SK-N-SH treated with all-trans-retinoic acid at 6 μM for 48 hours (cell line): ENCODE results near the gene CAMK2A.

Experiments used
- ATAC-seq: fragments of 200-7000 bp; cut with Tn5 transposase; 3 replicates; pipeline ENCODE4 v1.9.1; 2020; ENCODE audit warnings: mild to moderate bottlenecking, moderate library complexity
- ARNTL ChIP-seq: fragments of 450-650 bp; formaldehyde crosslinking; IDR thresholded peaks from 2 replicates; pipeline ENCODE4 v1.5.0; 2020; ENCODE audit warnings: low read depth, mild to moderate bottlenecking, moderate library complexity, borderline replicate concordance
- BACH2 ChIP-seq: fragments of 250-450 bp; sonication (Bioruptor Pico); IDR thresholded peaks from 2 replicates; pipeline ENCODE4 v1.9.0; 2021; ENCODE audit warnings: mild to moderate bottlenecking, borderline replicate concordance
- CSDC2 ChIP-seq: fragments of 250-450 bp; sonication (Bioruptor Pico); IDR thresholded peaks from 2 replicates; pipeline ENCODE4 v1.5.0; 2020; ENCODE audit warnings: mild to moderate bottlenecking, moderate library complexity
- ESRRG ChIP-seq: fragments of 250-450 bp; sonication (Bioruptor Pico); IDR thresholded peaks from 2 replicates; pipeline ENCODE4 v1.6.1; 2021; ENCODE audit warnings: mild to moderate bottlenecking
- GLIS3 ChIP-seq: fragments of 250-450 bp; sonication (Bioruptor Pico); IDR thresholded peaks from 2 replicates; pipeline ENCODE4 v1.5.0; 2020; ENCODE audit warnings: mild to moderate bottlenecking, moderate library complexity
- ISL1 ChIP-seq: fragments of 250-450 bp; sonication (Bioruptor Pico); IDR thresholded peaks from 2 replicates; pipeline ENCODE4 v2.1.2; 2022; ENCODE audit warnings: mild to moderate bottlenecking, moderate library complexity
- OSR1 ChIP-seq: fragments of 250-450 bp; sonication (Bioruptor Pico); IDR thresholded peaks from 2 replicates; pipeline ENCODE4 v1.8.0; 2022; ENCODE audit warnings: moderate library complexity, mild to moderate bottlenecking, inconsistent platforms
- PATZ1 ChIP-seq: fragments of 250-450 bp; sonication (Bioruptor Pico); IDR thresholded peaks from 2 replicates; pipeline ENCODE4 v1.8.0; 2020; ENCODE audit warnings: mild to moderate bottlenecking, moderate library complexity, borderline replicate concordance
- PPARA ChIP-seq: fragments of 250-450 bp; sonication (Bioruptor Pico); IDR thresholded peaks from 2 replicates; pipeline ENCODE4 v1.5.0; 2020; ENCODE audit warnings: mild to moderate bottlenecking, borderline replicate concordance
- RARB ChIP-seq: fragments of 250-450 bp; sonication (Bioruptor Pico); IDR thresholded peaks from 2 replicates; pipeline ENCODE4 v1.8.0; 2021; ENCODE audit warnings: mild to moderate bottlenecking, moderate library complexity
- TCF4 ChIP-seq: fragments of 250-450 bp; sonication (Bioruptor Pico); IDR thresholded peaks from 2 replicates; pipeline ENCODE4 v1.8.0; 2021; ENCODE audit warnings: mild to moderate bottlenecking, moderate library complexity, borderline replicate concordance
- TOX ChIP-seq: fragments of 250-450 bp; sonication (Bioruptor Pico); IDR thresholded peaks from 2 replicates; pipeline ENCODE4 v1.8.0; 2021; ENCODE audit warnings: mild to moderate bottlenecking, moderate library complexity, borderline replicate concordance
- TSHZ2 ChIP-seq: fragments of 250-450 bp; sonication (Bioruptor Pico); IDR thresholded peaks from 2 replicates; pipeline ENCODE4 v1.5.0; 2020; ENCODE audit warnings: mild to moderate bottlenecking, moderate library complexity
- ZC3H10 ChIP-seq: fragments of 250-450 bp; sonication (Bioruptor Pico); IDR thresholded peaks from 2 replicates; pipeline ENCODE4 v1.5.1; 2021; ENCODE audit warnings: mild to moderate bottlenecking, moderate library complexity
- ZFP30 ChIP-seq: fragments of 450-650 bp; formaldehyde crosslinking; IDR thresholded peaks from 2 replicates; pipeline ENCODE4 v1.5.0; 2022; ENCODE audit warnings: mild to moderate bottlenecking, moderate library complexity
- ZNF565 ChIP-seq: fragments of 450-650 bp; formaldehyde crosslinking; conservative IDR thresholded peaks from 2 replicates; pipeline ENCODE4 v1.5.0; 2020; ENCODE audit warnings: low read depth, mild to moderate bottlenecking, moderate library complexity
- ZNF70 ChIP-seq: fragments of 450-650 bp; formaldehyde crosslinking; IDR thresholded peaks from 2 replicates; pipeline ENCODE4 v1.5.0; 2020; ENCODE audit warnings: mild to moderate bottlenecking, moderate library complexity
- ZNF8 ChIP-seq: fragments of 450-650 bp; formaldehyde crosslinking; IDR thresholded peaks from 2 replicates; pipeline ENCODE4 v1.5.0; 2020; ENCODE audit warnings: mild to moderate bottlenecking, moderate library complexity
- TF ChIP-seq, protein P1 (sequence below): fragments of 250-450 bp; sonication (Bioruptor Pico); IDR thresholded peaks from 2 replicates; pipeline ENCODE4 v1.8.0; 2021; ENCODE audit warnings: low read depth, mild to moderate bottlenecking, moderate library complexity, borderline replicate concordance
- TF ChIP-seq, protein P2 (sequence below): fragments of 250-450 bp; sonication (Bioruptor Pico); IDR thresholded peaks from 2 replicates; pipeline ENCODE4 v1.5.1; 2020; ENCODE audit warnings: low read depth, mild to moderate bottlenecking, moderate library complexity

The CAMK2A gene

GRCh38 chr5:150189728-150190502 lies 99.7 kb downstream of the CAMK2A start, which contains the start of gene SLC6A7 (continued):
- TF ChIP-seq PPARA, result no peak

DNA sequence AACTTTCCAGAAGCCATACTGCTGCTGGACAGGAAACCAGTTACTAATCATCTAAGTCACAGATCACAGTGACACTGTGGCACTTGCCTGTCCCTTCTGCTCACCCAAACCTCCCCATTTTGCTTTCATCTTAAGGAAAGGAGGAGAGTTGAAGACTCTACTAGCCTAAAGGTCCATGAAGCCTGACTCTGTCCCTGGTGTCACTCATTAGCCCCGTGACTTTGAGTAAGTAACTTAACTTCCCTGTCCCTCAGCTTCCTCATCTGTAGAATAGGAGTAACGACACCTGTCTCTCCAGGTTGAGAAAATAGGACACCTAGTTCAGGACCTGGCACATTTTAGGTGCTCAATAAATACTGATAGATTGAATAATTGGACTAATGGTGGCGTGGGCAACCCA lies 100.2 kb downstream of the CAMK2A start:
- no peak for ATAC-seq
- TF ChIP-seq GLIS3 (CRISPR knock-in tag), result no peak
- TF ChIP-seq ZNF565 (CRISPR knock-in tag), result no peak
- no peak for TF ChIP-seq TOX (CRISPR knock-in tag)
- TF ChIP-seq, protein P1, sequence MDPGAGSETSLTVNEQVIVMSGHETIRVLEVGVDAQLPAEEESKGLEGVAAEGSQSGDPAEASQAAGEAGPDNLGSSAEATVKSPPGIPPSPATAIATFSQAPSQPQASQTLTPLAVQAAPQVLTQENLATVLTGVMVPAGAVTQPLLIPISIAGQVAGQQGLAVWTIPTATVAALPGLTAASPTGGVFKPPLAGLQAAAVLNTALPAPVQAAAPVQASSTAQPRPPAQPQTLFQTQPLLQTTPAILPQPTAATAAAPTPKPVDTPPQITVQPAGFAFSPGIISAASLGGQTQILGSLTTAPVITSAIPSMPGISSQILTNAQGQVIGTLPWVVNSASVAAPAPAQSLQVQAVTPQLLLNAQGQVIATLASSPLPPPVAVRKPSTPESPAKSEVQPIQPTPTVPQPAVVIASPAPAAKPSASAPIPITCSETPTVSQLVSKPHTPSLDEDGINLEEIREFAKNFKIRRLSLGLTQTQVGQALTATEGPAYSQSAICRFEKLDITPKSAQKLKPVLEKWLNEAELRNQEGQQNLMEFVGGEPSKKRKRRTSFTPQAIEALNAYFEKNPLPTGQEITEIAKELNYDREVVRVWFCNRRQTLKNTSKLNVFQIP (CRISPR knock-in tag), result no peak
- no peak for TF ChIP-seq ISL1 (CRISPR knock-in tag)
- TF ChIP-seq ZNF70 (CRISPR knock-in tag), result no peak
- TF ChIP-seq ESRRG (CRISPR knock-in tag), result no peak
- no peak for TF ChIP-seq TCF4 (CRISPR knock-in tag)
- no peak for TF ChIP-seq OSR1 (CRISPR knock-in tag)
- TF ChIP-seq ARNTL, result no peak
- TF ChIP-seq BACH2 (CRISPR knock-in tag), result no peak
- no peak for TF ChIP-seq ZC3H10 (CRISPR knock-in tag)
- TF ChIP-seq, protein P2, sequence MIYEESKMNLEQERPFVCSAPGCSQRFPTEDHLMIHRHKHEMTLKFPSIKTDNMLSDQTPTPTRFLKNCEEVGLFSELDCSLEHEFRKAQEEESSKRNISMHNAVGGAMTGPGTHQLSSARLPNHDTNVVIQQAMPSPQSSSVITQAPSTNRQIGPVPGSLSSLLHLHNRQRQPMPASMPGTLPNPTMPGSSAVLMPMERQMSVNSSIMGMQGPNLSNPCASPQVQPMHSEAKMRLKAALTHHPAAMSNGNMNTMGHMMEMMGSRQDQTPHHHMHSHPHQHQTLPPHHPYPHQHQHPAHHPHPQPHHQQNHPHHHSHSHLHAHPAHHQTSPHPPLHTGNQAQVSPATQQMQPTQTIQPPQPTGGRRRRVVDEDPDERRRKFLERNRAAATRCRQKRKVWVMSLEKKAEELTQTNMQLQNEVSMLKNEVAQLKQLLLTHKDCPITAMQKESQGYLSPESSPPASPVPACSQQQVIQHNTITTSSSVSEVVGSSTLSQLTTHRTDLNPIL (CRISPR knock-in tag), result no peak
- TF ChIP-seq TSHZ2 (CRISPR knock-in tag), result no peak
- TF ChIP-seq ZFP30, result no peak
- no peak for TF ChIP-seq ZNF8 (CRISPR knock-in tag)
- no peak for TF ChIP-seq RARB
- TF ChIP-seq, all 23 proteins: peak for 0

GRCh38 chr5:150188146-150188842 lies 101.3 kb downstream of the CAMK2A start:
- no peak for ATAC-seq
- TF ChIP-seq TOX (CRISPR knock-in tag) (no peak), ARNTL (no peak), OSR1 (CRISPR knock-in tag) (no peak), TSHZ2 (CRISPR knock-in tag) (no peak), ZFP30 (no peak), ZNF8 (CRISPR knock-in tag) (no peak), ZC3H10 (CRISPR knock-in tag) (no peak), CSDC2 (CRISPR knock-in tag) (no peak), PATZ1 (CRISPR knock-in tag) (no peak)
- TF ChIP-seq, protein P1 (CRISPR knock-in tag), result no peak
